GM19467 (cell line): ENCODE data around the gene NPAS1.

Experiments used
- ATAC-seq: cut with Tn5 transposase; IDR thresholded peaks from one replicate; pipeline ENCODE4 v1.9.1; 2021; ENCODE audit warnings: mild to moderate bottlenecking, moderate library complexity; ENCODE audit not compliant: unreplicated experiment

Gene NPAS1, protein sequence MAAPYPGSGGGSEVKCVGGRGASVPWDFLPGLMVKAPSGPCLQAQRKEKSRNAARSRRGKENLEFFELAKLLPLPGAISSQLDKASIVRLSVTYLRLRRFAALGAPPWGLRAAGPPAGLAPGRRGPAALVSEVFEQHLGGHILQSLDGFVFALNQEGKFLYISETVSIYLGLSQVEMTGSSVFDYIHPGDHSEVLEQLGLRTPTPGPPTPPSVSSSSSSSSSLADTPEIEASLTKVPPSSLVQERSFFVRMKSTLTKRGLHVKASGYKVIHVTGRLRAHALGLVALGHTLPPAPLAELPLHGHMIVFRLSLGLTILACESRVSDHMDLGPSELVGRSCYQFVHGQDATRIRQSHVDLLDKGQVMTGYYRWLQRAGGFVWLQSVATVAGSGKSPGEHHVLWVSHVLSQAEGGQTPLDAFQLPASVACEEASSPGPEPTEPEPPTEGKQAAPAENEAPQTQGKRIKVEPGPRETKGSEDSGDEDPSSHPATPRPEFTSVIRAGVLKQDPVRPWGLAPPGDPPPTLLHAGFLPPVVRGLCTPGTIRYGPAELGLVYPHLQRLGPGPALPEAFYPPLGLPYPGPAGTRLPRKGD

DNA sequence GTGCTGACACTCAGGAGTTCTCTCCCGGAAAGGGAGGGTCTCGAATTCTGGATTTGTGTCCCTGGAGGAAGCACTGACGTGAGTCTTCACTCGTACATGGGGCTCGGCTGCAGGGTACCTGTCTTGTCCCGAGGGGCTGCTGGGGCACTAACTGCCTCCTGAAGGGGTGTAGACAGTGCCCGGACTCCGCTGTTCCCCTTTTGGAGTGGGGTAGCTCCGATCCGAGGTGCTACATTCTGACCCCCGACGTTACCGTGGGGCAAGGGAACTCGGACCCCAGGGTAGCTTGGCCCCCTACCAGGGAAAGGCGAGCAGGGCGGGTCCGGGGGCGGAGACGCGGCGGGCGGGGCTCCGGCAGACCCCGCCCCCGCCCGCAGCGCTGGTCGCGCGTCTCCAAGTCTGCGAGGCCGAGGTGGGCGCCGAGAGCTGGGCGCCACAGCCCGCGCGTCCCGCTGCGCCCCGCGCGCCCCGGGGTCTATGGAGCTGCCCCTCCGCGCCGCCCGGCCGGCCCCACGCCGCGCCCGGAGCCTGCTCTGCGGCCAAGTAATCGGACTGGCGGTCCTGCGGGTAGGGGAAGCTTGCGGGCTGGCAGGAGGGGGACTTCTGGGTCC lies at the start of gene NPAS1:
Gene NPAS1, plus strand, starts transcription at position 407 of the 611 bp plus-strand sequence. CDS start 1,211 bp downstream, outside the sequence.
- no peak for ATAC-seq

DNA sequence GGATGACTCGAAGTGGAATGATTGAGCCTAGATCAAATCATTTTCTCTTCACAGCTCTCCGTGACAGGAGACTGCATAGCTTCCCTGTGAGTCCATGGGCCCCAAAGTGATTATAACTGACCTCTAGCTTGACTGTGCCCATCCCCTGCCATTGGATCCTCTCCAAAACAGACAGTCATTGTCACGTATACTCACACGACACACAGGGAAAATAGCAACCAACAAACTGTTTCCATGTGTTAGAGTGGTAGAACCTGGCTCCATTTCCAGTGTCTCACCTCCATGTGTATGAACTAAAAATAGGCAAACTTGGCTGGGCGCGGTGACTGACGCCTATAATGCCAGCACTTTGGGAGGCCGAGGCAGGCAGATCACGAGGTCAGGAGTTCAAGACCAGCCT lies 48.8 kb upstream of the NPAS1 start:
- no peak for ATAC-seq

- ATAC-seq, result no peak
These were observed 47.3 kb upstream of the NPAS1 start for GRCh38 chr19:46972311-46972710.

GRCh38 chr19:46974181-46974580 lies 45.5 kb upstream of the NPAS1 start:
- no peak for ATAC-seq

- ATAC-seq, result no peak
These were observed 44.4 kb upstream of the NPAS1 start for GRCh38 chr19:46975011-46975924.

DNA sequence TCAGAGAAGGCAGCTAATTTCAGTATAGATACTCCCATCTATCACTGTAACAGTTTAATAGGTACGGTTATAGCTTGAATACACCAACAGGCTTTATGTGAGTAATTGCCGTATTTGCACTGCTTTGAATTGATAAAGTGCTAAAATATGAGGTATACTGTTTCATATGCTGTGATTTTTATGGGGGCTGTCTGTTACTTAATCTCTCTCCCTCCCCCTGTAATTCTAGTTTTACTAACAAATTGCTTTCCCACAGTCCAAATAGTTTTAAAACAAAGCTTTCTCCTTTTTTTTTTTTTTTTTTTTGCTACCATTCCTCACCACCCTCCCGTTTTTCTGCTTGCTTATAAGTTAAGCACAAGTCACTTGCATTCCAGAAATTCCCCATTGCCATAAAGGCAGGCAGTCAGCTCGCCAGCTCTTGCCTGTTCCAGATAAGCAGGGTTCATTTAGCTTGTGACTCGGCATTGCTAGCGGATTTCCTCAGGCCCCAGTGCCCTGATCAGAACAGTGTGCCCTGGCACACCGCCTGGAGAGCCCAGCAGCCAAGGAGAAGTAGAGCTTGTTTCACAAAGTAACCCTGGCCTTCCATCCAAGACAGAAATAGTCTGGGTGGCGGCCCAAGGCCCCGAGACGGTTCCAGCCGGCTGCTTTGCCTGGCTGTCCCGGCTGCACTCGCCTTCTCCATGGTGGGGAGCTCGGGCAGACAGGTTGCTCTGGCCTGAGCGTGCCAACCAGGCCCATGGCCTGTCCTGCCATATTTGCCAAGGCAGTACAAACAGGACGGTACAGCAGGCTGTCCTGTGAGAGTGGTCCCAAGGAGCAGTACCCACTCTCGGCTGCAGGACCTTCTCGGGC lies 43.5 kb upstream of the NPAS1 start:
- no peak for ATAC-seq

- ATAC-seq, result no peak
These were observed 42.8 kb upstream of the NPAS1 start for GRCh38 chr19:46976845-46977320.

- ATAC-seq, result no peak
These were observed 42.1 kb upstream of the NPAS1 start for GRCh38 chr19:46977548-46977947.

- ATAC-seq, result no peak
These were observed 41.3 kb upstream of the NPAS1 start for GRCh38 chr19:46978171-46978869.

DNA sequence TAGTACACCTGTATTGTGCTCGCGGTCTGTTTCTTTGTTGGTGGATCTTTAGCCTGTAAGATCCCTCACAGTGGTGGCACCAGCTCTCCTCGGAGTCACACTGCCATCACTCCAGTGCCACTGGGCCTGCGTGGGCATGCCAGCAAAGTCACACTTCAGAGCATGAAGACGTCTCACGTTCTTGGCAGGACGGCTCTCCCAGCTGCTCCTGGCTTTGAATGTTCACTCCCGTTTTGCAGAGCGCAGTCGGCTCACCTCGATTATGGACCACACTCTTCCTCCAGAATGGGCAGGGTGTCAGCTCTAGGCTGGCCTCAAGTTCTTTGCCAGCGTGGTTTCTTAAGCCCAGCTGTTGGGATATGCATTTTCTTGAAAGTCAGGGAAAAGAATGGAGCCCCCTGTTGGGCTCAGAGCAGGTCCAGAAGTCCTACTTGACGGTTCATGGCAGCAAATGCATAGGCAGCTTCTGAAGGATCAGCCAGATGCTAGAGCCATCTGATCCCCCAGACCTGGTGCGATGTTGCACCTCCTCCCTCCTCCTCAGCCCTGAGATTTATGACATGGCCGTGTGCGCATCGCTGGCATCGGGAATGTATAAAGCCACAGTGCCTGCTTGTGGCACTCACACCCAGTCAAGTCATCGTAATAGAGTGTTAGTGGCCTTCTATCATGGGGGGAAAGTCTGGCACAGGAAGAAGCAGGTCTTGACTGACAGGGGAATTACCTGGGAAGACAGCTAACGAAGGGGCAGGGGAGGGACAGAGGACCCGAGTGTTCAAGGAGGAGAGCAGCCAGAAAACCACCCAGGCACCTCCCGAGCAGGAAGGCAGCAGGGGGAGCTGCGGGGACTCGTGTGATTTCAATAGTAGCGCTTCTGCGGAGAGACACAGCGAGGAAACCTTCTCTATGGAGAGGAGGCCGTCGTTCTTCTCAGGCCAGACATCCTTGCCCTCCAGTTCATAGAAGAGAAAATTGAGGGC lies 40.2 kb upstream of the NPAS1 start:
- ATAC-seq, result no peak

- no peak for ATAC-seq
These were observed 38.9 kb upstream of the NPAS1 start for GRCh38 chr19:46980761-46981160.

DNA sequence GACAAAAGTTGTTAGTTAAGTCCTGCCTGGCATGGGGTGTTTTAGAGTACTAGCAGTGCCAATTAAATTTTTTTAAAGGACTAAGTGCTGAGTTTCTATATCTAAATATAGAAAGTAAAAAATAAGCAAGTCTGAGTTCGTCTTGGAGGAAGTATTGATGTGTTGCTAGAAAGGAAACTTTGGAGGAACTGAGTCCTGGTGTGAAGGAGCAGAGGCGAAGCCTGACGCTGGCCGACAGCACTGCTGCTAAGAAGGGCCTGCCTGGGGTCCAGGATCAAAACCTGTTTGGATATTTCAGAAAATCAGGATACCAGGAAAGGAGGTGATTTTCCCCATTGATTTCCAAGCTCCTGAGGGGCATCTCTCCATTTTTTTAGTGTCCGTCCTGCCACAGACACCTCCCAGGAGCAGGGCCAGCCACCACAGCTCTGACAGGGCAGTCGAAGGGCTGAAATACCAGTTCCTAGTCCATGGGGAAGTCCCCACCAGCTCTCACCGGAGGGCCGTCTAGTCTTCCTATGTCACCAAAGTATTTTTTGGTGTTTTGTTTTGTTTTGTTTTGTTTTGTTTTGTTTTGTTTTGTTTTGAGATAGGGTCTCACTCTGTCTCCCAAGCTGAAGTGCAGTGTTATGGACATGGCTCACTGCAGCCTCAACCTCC lies 38.2 kb upstream of the NPAS1 start:
- no peak for ATAC-seq

DNA sequence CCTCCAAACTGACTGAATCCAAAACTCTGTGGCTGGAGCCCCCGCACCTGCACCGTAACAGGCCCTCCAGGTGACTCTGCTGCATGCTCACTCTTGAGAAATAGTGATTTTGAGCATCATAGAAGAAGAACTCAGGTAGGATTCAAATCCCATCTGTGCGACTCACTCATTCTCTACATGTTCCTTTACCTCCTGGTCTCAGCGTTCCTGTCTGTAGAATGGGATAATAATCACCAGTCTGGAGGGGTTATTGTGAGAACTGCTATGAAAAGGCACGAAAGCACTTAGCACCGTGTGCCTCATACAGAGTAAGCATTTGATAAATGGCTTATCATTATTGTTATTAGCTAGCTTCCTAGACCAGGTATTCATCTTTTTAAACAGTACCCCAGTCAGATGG lies 36.5 kb upstream of the NPAS1 start:
- ATAC-seq, result no peak

- no peak for ATAC-seq
These were observed 35.3 kb upstream of the NPAS1 start for GRCh38 chr19:46984077-46985010.

DNA sequence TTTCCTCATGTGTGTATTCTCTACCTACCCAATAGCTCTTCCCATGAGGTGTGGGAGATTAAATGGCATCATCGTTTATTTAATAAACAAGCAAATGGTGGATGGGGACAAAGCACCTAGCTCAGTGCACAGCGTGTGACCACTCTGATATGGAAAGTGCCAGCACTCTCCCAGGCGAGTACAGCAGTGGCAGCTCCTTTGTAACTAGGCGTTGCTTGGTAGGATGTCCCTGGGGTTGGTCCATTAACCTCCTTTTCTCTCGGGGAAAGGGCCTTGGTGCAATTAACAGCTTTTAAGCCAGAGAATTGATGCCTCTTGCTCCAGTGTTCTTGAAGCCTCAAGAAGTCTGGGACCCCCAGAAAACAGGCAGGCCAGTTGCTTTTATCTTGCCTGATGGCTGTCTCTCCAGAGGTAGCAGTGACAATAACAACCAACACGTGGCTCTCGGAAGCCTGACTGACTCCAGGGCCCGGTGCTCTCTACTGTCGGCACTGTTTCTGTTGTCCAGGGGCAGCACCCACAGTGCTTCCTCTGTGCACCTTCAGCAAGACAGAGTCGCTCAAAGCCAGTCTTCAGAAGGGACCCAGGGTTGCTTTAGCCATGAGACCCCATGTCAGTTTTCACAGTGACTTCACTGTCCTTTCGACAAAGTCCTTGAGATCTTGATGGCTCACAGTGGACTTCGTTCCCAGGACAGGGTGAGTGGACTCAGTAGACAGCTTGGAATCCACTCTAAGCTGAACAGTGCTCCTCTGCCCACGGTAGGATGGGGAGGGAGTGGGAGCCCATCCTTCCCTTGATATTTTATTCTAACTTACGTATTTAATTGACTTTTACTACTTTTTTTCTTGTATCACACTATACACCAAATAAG lies 33.9 kb upstream of the NPAS1 start:
- ATAC-seq, result no peak
